Panc1 (cell line): ENCODE data around the gene SNX15. TPM values are rescaled to one million over a fixed set of nuclear protein-coding genes. Genes with fewer than 3 reads are reported as not detected.

ENCODE experiments used
- ATAC-seq: fragments of 200-7000 bp; cut with Tn5 transposase; 2 replicates; pipeline ENCODE4 v1.9.1; 2020; ENCODE audit warnings: mild to moderate bottlenecking, moderate library complexity
- BruUV-seq: library from RNA; stranded (reverse); fragments of 400-500 nt; replicated peaks from 2 replicates; lab custom pipeline; 2021; lab: Mats Ljungman, UMichigan
- CTCF ChIA-PET: fragments of 300-600 bp; sonication (Branson Sonifier 250); formaldehyde crosslinking; loops from one replicate; lab custom pipeline; 2022; ENCODE audit warnings: antibody characterized with exemption; lab: Charles Lee
- POLR2A ChIA-PET: fragments of 300-600 bp; sonication (Branson Sonifier 250); formaldehyde crosslinking; loops from one replicate; lab custom pipeline; 2022; ENCODE audit warnings: antibody characterized with exemption; lab: Charles Lee
- DNase-seq: peaks from one replicate; pipeline ENCODE4 v3.0.0-alpha.2; 2010; ENCODE audit warnings: low read depth, low spot score
- H3K27ac ChIP-seq: 2 replicates; pipeline ENCODE4 v1.5.1; 2011; ENCODE audit warnings: mild to moderate bottlenecking, low read length, inconsistent platforms
- H3K27me3 ChIP-seq: fragments of 200-500 bp; sonication (Bioruptor generic); 2 replicates; pipeline ENCODE4 v1.6.0; 2014; ENCODE audit warnings: low read length, inconsistent platforms; ENCODE audit not compliant: control insufficient read depth, insufficient read depth
- H3K36me3 ChIP-seq: fragments of 200-500 bp; sonication (Bioruptor generic); 2 replicates; pipeline ENCODE4 v1.5.1; 2014; ENCODE audit warnings: inconsistent platforms, mild to moderate bottlenecking, low read length, moderate library complexity; ENCODE audit not compliant: control insufficient read depth, insufficient read depth
- H3K4me1 ChIP-seq: 2 replicates; pipeline ENCODE4 v1.5.1; 2011; ENCODE audit warnings: inconsistent platforms, mild to moderate bottlenecking, low read length, moderate library complexity; ENCODE audit not compliant: control insufficient read depth, insufficient read depth
- H3K4me3 ChIP-seq, 2 experiments: 2 replicates each; pipeline ENCODE4 v1.5.1; 2011 to 2012; ENCODE audit warnings: low read depth in 2 of 2, low read length in 2 of 2, mild to moderate bottlenecking in 2 of 2, inconsistent platforms in 1 of 2, moderate library complexity in 1 of 2
- H3K9me3 ChIP-seq: fragments of 200-500 bp; sonication (Bioruptor generic); 2 replicates; pipeline ENCODE4 v1.5.1; 2014; ENCODE audit warnings: low read depth, mild to moderate bottlenecking, inconsistent platforms, low read length, moderate library complexity; ENCODE audit not compliant: control insufficient read depth, insufficient read depth
- POLR2AphosphoS5 ChIP-seq: IDR thresholded peaks from 2 replicates; pipeline ENCODE4 v1.6.1; 2012; ENCODE audit warnings: mild to moderate bottlenecking, low read depth, low read length, moderate library complexity
- SIN3A ChIP-seq: IDR thresholded peaks from 2 replicates; pipeline ENCODE4 v1.6.1; 2012; ENCODE audit warnings: low read depth, mild to moderate bottlenecking, low read length, moderate library complexity, borderline replicate concordance; ENCODE audit not compliant: insufficient read depth
- TCF7L2 ChIP-seq: IDR thresholded peaks from 2 replicates; pipeline ENCODE4 v1.6.1; 2011; ENCODE audit warnings: mild to moderate bottlenecking, low read depth, low read length, inconsistent platforms
- in situ Hi-C: cut with HindIII; loops from 2 replicates; pipeline ENCODE4 v1.10.0; 2016; ENCODE audit warnings: low sequenced_read_pairs, low pct_unique_long_range_greater_than_20kb
- intact Hi-C: fragments of 100-400 bp; cut with micrococcal nuclease; formaldehyde crosslinking; loops from one replicate; pipeline ENCODE4 v1.10.0; 2022; ENCODE audit not compliant: unreplicated experiment
- total RNA-seq: library from RNA; stranded (reverse); gene quantifications from one replicate; pipeline ENCODE4 v1.2.1, GENCODE V29; 2021; ENCODE audit not compliant: unreplicated experiment
- TF ChIP-seq, protein P1 (sequence below), 2 experiments: IDR thresholded peaks; 2 replicates each; pipeline ENCODE4 v1.6.1; 2011 to 2012; ENCODE audit warnings: low read depth in 2 of 2, control low read depth in 1 of 2, low read length in 1 of 2, mild to moderate bottlenecking in 1 of 2, moderate library complexity in 1 of 2; ENCODE audit not compliant: insufficient read depth in 1 of 2
- TF ChIP-seq, protein P2 (sequence below): fragments of 450-650 bp; IDR thresholded peaks from 2 replicates; pipeline ENCODE4 v1.5.1; 2017; ENCODE audit warnings: mild to moderate bottlenecking

Gene SNX15
- total RNA-seq, 1 experiment from 2014 or later, result 51.5 TPM

DNA sequence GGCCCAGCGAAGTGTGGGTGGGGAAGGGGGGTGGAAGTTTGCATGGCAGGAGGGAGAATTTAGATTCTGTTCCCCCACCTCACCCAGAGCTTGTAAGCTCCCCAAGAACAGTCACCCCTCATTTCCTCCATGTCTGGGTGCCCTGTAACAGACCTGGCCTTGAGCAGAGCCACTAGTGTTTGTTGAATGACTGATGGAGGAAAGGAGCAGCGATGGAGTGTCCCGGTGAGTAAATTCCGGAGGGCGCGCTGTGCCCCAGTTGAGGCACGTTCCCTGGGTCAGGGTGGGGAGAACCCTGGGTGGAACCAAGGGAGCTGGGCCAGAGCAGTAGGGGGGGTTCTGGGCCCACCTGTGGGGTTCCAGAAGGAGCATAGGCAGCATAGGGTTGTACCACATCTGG, 30.3 kb downstream of the SNX15 start:
- H3K36me3 ChIP-seq, result no peaks in the 10 kb centered on the region
- H3K9me3 ChIP-seq, result no peaks in the 10 kb centered on the region
- DNase-seq, result no peak
- no peak overlapping the region for H3K27ac ChIP-seq
- CTCF ChIA-PET, result interaction anchor here (0.6 kb wide), 1 partner anchor 521 kb away, joined by 3 read pairs; no protein-coding TSS in a partner anchor
- in situ Hi-C loops, result no loop called here
- no peak overlapping the region for H3K4me3 ChIP-seq
- no peaks in the 10 kb centered on the region for H3K27me3 ChIP-seq
- intact Hi-C loops, result no loop called here
- no TSS peak for BruUV-seq
- no peaks in the 10 kb centered on the region for H3K4me1 ChIP-seq
- no peak for ATAC-seq
- POLR2A ChIA-PET, result interaction anchor here (0.6 kb wide), 1 partner anchor 22 kb away, joined by 6 read pairs; no protein-coding TSS in a partner anchor
- TF ChIP-seq TCF7L2, result no peak
- TF ChIP-seq, protein P1, sequence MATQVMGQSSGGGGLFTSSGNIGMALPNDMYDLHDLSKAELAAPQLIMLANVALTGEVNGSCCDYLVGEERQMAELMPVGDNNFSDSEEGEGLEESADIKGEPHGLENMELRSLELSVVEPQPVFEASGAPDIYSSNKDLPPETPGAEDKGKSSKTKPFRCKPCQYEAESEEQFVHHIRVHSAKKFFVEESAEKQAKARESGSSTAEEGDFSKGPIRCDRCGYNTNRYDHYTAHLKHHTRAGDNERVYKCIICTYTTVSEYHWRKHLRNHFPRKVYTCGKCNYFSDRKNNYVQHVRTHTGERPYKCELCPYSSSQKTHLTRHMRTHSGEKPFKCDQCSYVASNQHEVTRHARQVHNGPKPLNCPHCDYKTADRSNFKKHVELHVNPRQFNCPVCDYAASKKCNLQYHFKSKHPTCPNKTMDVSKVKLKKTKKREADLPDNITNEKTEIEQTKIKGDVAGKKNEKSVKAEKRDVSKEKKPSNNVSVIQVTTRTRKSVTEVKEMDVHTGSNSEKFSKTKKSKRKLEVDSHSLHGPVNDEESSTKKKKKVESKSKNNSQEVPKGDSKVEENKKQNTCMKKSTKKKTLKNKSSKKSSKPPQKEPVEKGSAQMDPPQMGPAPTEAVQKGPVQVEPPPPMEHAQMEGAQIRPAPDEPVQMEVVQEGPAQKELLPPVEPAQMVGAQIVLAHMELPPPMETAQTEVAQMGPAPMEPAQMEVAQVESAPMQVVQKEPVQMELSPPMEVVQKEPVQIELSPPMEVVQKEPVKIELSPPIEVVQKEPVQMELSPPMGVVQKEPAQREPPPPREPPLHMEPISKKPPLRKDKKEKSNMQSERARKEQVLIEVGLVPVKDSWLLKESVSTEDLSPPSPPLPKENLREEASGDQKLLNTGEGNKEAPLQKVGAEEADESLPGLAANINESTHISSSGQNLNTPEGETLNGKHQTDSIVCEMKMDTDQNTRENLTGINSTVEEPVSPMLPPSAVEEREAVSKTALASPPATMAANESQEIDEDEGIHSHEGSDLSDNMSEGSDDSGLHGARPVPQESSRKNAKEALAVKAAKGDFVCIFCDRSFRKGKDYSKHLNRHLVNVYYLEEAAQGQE (IDR thresholded peaks at IDR 0.05; ENCODE audit: insufficient read depth in 1 of 2, low read depth in 2 of 2, low read length in 1 of 2), result no peak
- TF ChIP-seq, protein P2, sequence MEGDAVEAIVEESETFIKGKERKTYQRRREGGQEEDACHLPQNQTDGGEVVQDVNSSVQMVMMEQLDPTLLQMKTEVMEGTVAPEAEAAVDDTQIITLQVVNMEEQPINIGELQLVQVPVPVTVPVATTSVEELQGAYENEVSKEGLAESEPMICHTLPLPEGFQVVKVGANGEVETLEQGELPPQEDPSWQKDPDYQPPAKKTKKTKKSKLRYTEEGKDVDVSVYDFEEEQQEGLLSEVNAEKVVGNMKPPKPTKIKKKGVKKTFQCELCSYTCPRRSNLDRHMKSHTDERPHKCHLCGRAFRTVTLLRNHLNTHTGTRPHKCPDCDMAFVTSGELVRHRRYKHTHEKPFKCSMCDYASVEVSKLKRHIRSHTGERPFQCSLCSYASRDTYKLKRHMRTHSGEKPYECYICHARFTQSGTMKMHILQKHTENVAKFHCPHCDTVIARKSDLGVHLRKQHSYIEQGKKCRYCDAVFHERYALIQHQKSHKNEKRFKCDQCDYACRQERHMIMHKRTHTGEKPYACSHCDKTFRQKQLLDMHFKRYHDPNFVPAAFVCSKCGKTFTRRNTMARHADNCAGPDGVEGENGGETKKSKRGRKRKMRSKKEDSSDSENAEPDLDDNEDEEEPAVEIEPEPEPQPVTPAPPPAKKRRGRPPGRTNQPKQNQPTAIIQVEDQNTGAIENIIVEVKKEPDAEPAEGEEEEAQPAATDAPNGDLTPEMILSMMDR, result no peak
- TF ChIP-seq POLR2AphosphoS5, result no peak
- no peak for TF ChIP-seq SIN3A

DNA sequence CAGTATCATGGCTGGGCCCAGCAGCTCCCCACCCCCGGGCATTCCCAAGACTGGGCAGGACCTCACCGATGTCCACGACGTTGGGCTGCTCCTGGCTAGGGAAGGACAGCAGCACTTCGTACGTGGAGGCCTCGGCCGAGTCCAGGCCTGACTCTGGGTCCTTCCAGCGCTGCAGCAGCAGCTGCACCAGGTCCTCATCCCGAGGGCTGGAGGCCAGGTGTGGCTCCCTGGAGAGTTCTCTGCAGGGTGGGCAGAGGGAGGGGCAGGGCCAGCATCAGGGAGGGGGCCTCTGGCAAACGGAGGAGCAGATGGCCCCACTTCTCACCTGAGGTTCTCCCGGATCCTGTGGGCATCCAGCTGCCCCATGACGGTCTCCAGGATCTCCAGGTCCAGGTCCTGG, 30.8 kb downstream of the SNX15 start:
- intact Hi-C loops (no loop called here), in situ Hi-C loops (no loop called here)
- ChIA-PET CTCF (interaction anchor here (0.6 kb wide), 1 partner anchor 522 kb away, joined by 3 read pairs; no protein-coding TSS in a partner anchor), POLR2A (interaction anchor here (0.6 kb wide), 1 partner anchor 21 kb away, joined by 6 read pairs; no protein-coding TSS in a partner anchor)
- Histone ChIP-seq H3K4me1 (no peaks in the 10 kb centered on the region), H3K36me3 (no peaks in the 10 kb centered on the region), H3K27me3 (no peaks in the 10 kb centered on the region), H3K27ac (no peak overlapping the region), H3K9me3 (no peaks in the 10 kb centered on the region), H3K4me3 (no peak overlapping the region)
- no TSS peak for BruUV-seq
- TF ChIP-seq, protein P2, result no peak
- TF ChIP-seq POLR2AphosphoS5 (no peak), SIN3A (no peak), TCF7L2 (no peak)
- TF ChIP-seq, protein P1 (IDR thresholded peaks at IDR 0.05; ENCODE audit: insufficient read depth in 1 of 2, low read depth in 2 of 2, low read length in 1 of 2), result no peak
- DNase-seq (no peak), ATAC-seq (no peak)
